Measurements from ENCODE around the gene AMH. TPM values are rescaled to one million over a fixed set of nuclear protein-coding genes. Genes with fewer than 3 reads are reported as not detected.

The AMH gene
- total and polyA plus RNA-seq, 4 donors = 0.73 to 3.5 (median 1.8) TPM

- Histone ChIP-seq H3K4me1 (ENCODE audit: control insufficient read depth in 5 of 5, insufficient read depth in 5 of 5, low read length in 5 of 5) (peaks cover 0 to 21% (median 12%) of the 10 kb centered on the region in 5 donors), H3K27me3 (ENCODE audit: control insufficient read depth in 3 of 3, insufficient read depth in 3 of 3, low read length in 2 of 3) (no peaks in the 10 kb centered on the region), H3K27ac (ENCODE audit: low read depth in 1 of 2, low read length in 1 of 2) (peak overlapping the region; percentile 99), H3K9ac (ENCODE audit: insufficient read depth in 1 of 2, low read length in 2 of 2) (peak overlapping the region; percentile 46 to 90), H3K36me3 (ENCODE audit: control insufficient read depth in 4 of 4, insufficient read depth in 4 of 4, low read length in 4 of 4) (peaks cover 4 to 19% (median 9%) of the 10 kb centered on the region in 4 donors), H3K9me3 (ENCODE audit: control insufficient read depth in 4 of 4, insufficient read depth in 3 of 4, low read length in 3 of 4) (no peaks in the 10 kb centered on the region), H3K4me3 (peak overlapping the region; percentile 81)
- WGBS, 2 donors = 1% methylated on average over 95 to 103 of the region's 103 CpGs
- peak; percentile 1 for TF ChIP-seq CTCF (IDR thresholded peaks at IDR 0.05; ENCODE audit: control extremely low read depth, extremely low read depth)
- DNase-seq (peak; percentile 98 to 99 (median 98)), ATAC-seq (ENCODE audit: insufficient read depth, low FRiP score) (peak; percentile 75)
These were observed 20.4 kb downstream of the AMH start for GRCh38 chr19:2269244-2270156.

- Histone ChIP-seq H3K4me3 (peak overlapping the region; percentile 81), H3K9ac (ENCODE audit: insufficient read depth in 1 of 2, low read length in 2 of 2) (peak overlapping the region; percentile 46 to 61), H3K36me3 (ENCODE audit: control insufficient read depth in 4 of 4, insufficient read depth in 4 of 4, low read length in 4 of 4) (peaks cover 4 to 19% (median 9%) of the 10 kb centered on the region in 4 donors), H3K27me3 (ENCODE audit: control insufficient read depth in 3 of 3, insufficient read depth in 3 of 3, low read length in 2 of 3) (no peaks in the 10 kb centered on the region), H3K4me1 (ENCODE audit: control insufficient read depth in 5 of 5, insufficient read depth in 5 of 5, low read length in 5 of 5) (peaks cover 0 to 23% (median 14%) of the 10 kb centered on the region in 5 donors), H3K27ac (ENCODE audit: low read depth in 1 of 2, low read length in 1 of 2) (peak overlapping the region; percentile 99), H3K9me3 (ENCODE audit: control insufficient read depth in 4 of 4, insufficient read depth in 3 of 4, low read length in 3 of 4) (no peaks in the 10 kb centered on the region)
- no peak for TF ChIP-seq CTCF (IDR thresholded peaks at IDR 0.05; ENCODE audit: control extremely low read depth, extremely low read depth)
- ATAC-seq (ENCODE audit: insufficient read depth, low FRiP score) = no peak
- 0 to 1% methylated on average over 29 to 30 of the region's 30 CpGs for WGBS, 2 donors
- DNase-seq = no peak
These were observed 21.0 kb downstream of the AMH start for GRCh38 chr19:2270157-2270422.

GRCh38 chr19:2270423-2271233, 21.5 kb downstream of the AMH start:
- H3K27ac ChIP-seq (ENCODE audit: low read depth in 1 of 2, low read length in 1 of 2) = peak overlapping the region; percentile 99
- no peaks in the 10 kb centered on the region for H3K9me3 ChIP-seq (ENCODE audit: control insufficient read depth in 4 of 4, insufficient read depth in 3 of 4, low read length in 3 of 4)
- 0% methylated on average over 77 to 88 of the region's 88 CpGs for WGBS, 2 donors
- peaks cover 4 to 22% (median 11%) of the 10 kb centered on the region in 4 donors for H3K36me3 ChIP-seq (ENCODE audit: control insufficient read depth in 4 of 4, insufficient read depth in 4 of 4, low read length in 4 of 4)
- no peaks in the 10 kb centered on the region for H3K27me3 ChIP-seq (ENCODE audit: control insufficient read depth in 3 of 3, insufficient read depth in 3 of 3, low read length in 2 of 3)
- DNase-seq = peak; percentile 80 to 89 (median 85)
- H3K4me1 ChIP-seq (ENCODE audit: control insufficient read depth in 5 of 5, insufficient read depth in 5 of 5, low read length in 5 of 5) = peaks cover 0 to 28% (median 14%) of the 10 kb centered on the region in 5 donors
- peak overlapping the region; percentile 81 for H3K4me3 ChIP-seq
- TF ChIP-seq CTCF (IDR thresholded peaks at IDR 0.05; ENCODE audit: control extremely low read depth, extremely low read depth) = no peak
- peak overlapping the region; percentile 46 to 61 for H3K9ac ChIP-seq (ENCODE audit: insufficient read depth in 1 of 2, low read length in 2 of 2)
- peak; percentile 50 for ATAC-seq (ENCODE audit: insufficient read depth, low FRiP score)

Measured in lung (tissue), 12 donors.